H9 (cell line): ENCODE data around the gene RAPGEF6. TPM values are rescaled to one million over a fixed set of nuclear protein-coding genes. Genes with fewer than 3 reads are reported as not detected.

Source experiments
- DNase-seq: peaks from one replicate; pipeline ENCODE4 v3.0.0-alpha.2; 2017
- H2AFZ ChIP-seq: one replicate; pipeline ENCODE4 v1.6.1; 2013; ENCODE audit warnings: mild to moderate bottlenecking, low read length, control low read depth, moderate library complexity
- H2AK5ac ChIP-seq: 2 replicates; pipeline ENCODE4 v1.6.1; 2013; ENCODE audit warnings: low read length, control low read depth, mixed read lengths; ENCODE audit not compliant: insufficient read length
- H2BK120ac ChIP-seq: one replicate; pipeline ENCODE4 v1.6.1; 2013; ENCODE audit warnings: low read depth, mild to moderate bottlenecking, low read length, control low read depth, inconsistent platforms; ENCODE audit not compliant: poor library complexity, severe bottlenecking
- H2BK12ac ChIP-seq: 2 replicates; pipeline ENCODE4 v1.6.1; 2013; ENCODE audit warnings: low read length, control low read depth, mixed read lengths, low read depth; ENCODE audit not compliant: insufficient read length
- H2BK15ac ChIP-seq: 2 replicates; pipeline ENCODE4 v1.6.1; 2013; ENCODE audit warnings: low read depth, low read length, control low read depth
- H2BK20ac ChIP-seq: one replicate; pipeline ENCODE4 v1.6.1; 2013; ENCODE audit warnings: low read depth, mild to moderate bottlenecking, low read length, control low read depth, inconsistent platforms; ENCODE audit not compliant: poor library complexity, severe bottlenecking
- H2BK5ac ChIP-seq: 2 replicates; pipeline ENCODE4 v1.6.1; 2013; ENCODE audit warnings: low read length, control low read depth, mixed read lengths; ENCODE audit not compliant: insufficient read length
- H3K14ac ChIP-seq: 2 replicates; pipeline ENCODE4 v1.6.1; 2013; ENCODE audit warnings: low read length, control low read depth; ENCODE audit not compliant: insufficient read depth
- H3K18ac ChIP-seq: 2 replicates; pipeline ENCODE4 v1.6.1; 2013; ENCODE audit warnings: low read depth, mild to moderate bottlenecking, mixed read lengths, low read length, control low read depth; ENCODE audit not compliant: insufficient read length
- H3K23ac ChIP-seq: 2 replicates; pipeline ENCODE4 v1.6.1; 2013; ENCODE audit warnings: low read length, control low read depth, mixed read lengths, low read depth; ENCODE audit not compliant: insufficient read length
- H3K23me2 ChIP-seq: 2 replicates; pipeline ENCODE4 v1.6.1; 2013; ENCODE audit warnings: low read depth, mild to moderate bottlenecking, mixed read lengths, low read length, control low read depth; ENCODE audit not compliant: insufficient read length, poor library complexity, severe bottlenecking
- H3K27ac ChIP-seq: 2 replicates; pipeline ENCODE4 v1.5.1; 2013; ENCODE audit warnings: low read length, control low read depth, mixed read lengths, low read depth; ENCODE audit not compliant: insufficient read length
- H3K27me3 ChIP-seq: 2 replicates; pipeline ENCODE4 v1.6.1; 2013; ENCODE audit warnings: low read length, control low read depth, inconsistent platforms; ENCODE audit not compliant: insufficient read depth
- H3K4ac ChIP-seq: 2 replicates; pipeline ENCODE4 v1.6.1; 2013; ENCODE audit warnings: low read depth, mild to moderate bottlenecking, control low read depth, inconsistent platforms, low read length, moderate library complexity
- H3K4me1 ChIP-seq: 2 replicates; pipeline ENCODE4 v1.6.1; 2013; ENCODE audit warnings: low read length, control low read depth, inconsistent platforms; ENCODE audit not compliant: insufficient read depth
- H3K4me2 ChIP-seq: 2 replicates; pipeline ENCODE4 v1.6.1; 2013; ENCODE audit warnings: low read length, control low read depth, mixed read lengths; ENCODE audit not compliant: insufficient read length, insufficient read depth
- H3K56ac ChIP-seq: 2 replicates; pipeline ENCODE4 v1.6.1; 2013; ENCODE audit warnings: low read depth, mild to moderate bottlenecking, mixed read lengths, low read length, control low read depth; ENCODE audit not compliant: insufficient read length
- H3K79me1 ChIP-seq: 2 replicates; pipeline ENCODE4 v1.6.1; 2013; ENCODE audit warnings: low read depth, mild to moderate bottlenecking, moderate library complexity, low read length, control low read depth, inconsistent platforms; ENCODE audit not compliant: insufficient read depth, poor library complexity, severe bottlenecking
- H3K79me2 ChIP-seq: 2 replicates; pipeline ENCODE4 v1.6.1; 2013; ENCODE audit warnings: low read length, control low read depth, inconsistent platforms; ENCODE audit not compliant: insufficient read depth
- H3K9ac ChIP-seq: 2 replicates; pipeline ENCODE4 v1.6.1; 2013; ENCODE audit warnings: low read length, control low read depth, mixed read lengths; ENCODE audit not compliant: insufficient read length; ENCODE audit errors: extremely low read depth
- H3K9me3 ChIP-seq: one replicate; pipeline ENCODE4 v1.6.1; 2013; ENCODE audit warnings: low read depth, low read length, inconsistent platforms; ENCODE audit not compliant: control insufficient read depth
- H3T11ph ChIP-seq: one replicate; pipeline ENCODE4 v1.6.1; 2013; ENCODE audit warnings: mild to moderate bottlenecking, low read length, control low read depth, inconsistent platforms
- H4K20me1 ChIP-seq: one replicate; pipeline ENCODE4 v1.6.1; 2013; ENCODE audit not compliant: control insufficient read depth, insufficient read length, insufficient read depth
- H4K5ac ChIP-seq: 2 replicates; pipeline ENCODE4 v1.6.1; 2013; ENCODE audit warnings: low read depth, mild to moderate bottlenecking, mixed read lengths, low read length, control low read depth; ENCODE audit not compliant: insufficient read length
- H4K8ac ChIP-seq: replicated peaks from 2 replicates; pipeline ENCODE4 v1.6.1; 2013; ENCODE audit warnings: low read length, control low read depth, mixed read lengths, low read depth; ENCODE audit not compliant: insufficient read length
- H4K91ac ChIP-seq: 2 replicates; pipeline ENCODE4 v1.6.1; 2013; ENCODE audit warnings: low read depth, mild to moderate bottlenecking, moderate library complexity, mixed read lengths, low read length, control low read depth; ENCODE audit not compliant: insufficient read length
- H3K27ac Mint-ChIP-seq, 3 experiments: 2 replicates in 2 of 3; 3 replicates in 1 of 3; pipeline ENCODE4 v1.8.0; 2020 to 2021; ENCODE audit warnings: mixed read lengths in 3 of 3, mild to moderate bottlenecking in 1 of 3, moderate library complexity in 1 of 3
- H3K27me3 Mint-ChIP-seq: 2 replicates; pipeline ENCODE4 v1.8.0; 2021; ENCODE audit warnings: low read depth, mild to moderate bottlenecking, moderate library complexity, mixed read lengths
- H3K36me3 Mint-ChIP-seq, 3 experiments: 2 replicates in 2 of 3; 3 replicates in 1 of 3; pipeline ENCODE4 v1.8.0; 2020 to 2021; ENCODE audit warnings: low read depth in 3 of 3, mixed read lengths in 3 of 3; ENCODE audit not compliant: insufficient read depth in 1 of 3
- H3K4me1 Mint-ChIP-seq, 2 experiments: 2 replicates each; pipeline ENCODE4 v1.8.0; 2020; ENCODE audit warnings: mixed read lengths in 2 of 2
- H3K4me3 Mint-ChIP-seq, 2 experiments: 2 replicates in 1 of 2; 3 replicates in 1 of 2; pipeline ENCODE4 v1.8.0; 2020 to 2021; ENCODE audit warnings: mild to moderate bottlenecking in 2 of 2, mixed read lengths in 2 of 2, moderate library complexity in 1 of 2
- H3K9me3 Mint-ChIP-seq, 2 experiments: 2 replicates in 1 of 2; 3 replicates in 1 of 2; pipeline ENCODE4 v1.8.0; 2020; ENCODE audit warnings: mild to moderate bottlenecking in 2 of 2, mixed read lengths in 2 of 2, moderate library complexity in 1 of 2
- CTCF ChIP-seq: fragments of 200-600 bp; sonication (generic); conservative IDR thresholded peaks from 3 replicates; pipeline ENCODE4 v1.8.0; 2021; ENCODE audit warnings: antibody characterized with exemption, mild to moderate bottlenecking
- total RNA-seq: library from RNA; stranded (reverse); gene quantifications from 2 replicates; pipeline ENCODE4 v1.2.1, GENCODE V29; 2021

RAPGEF6 gene
- total RNA-seq, 1 experiment from 2014 or later: 19.7 TPM

GRCh38 chr5:131613423-131613822 is 21.6 kb downstream of the RAPGEF6 start:
- Histone ChIP-seq H4K5ac (no peak overlapping the region), H3T11ph (no peak overlapping the region), H2AFZ (no peak overlapping the region), H4K8ac (no peak overlapping the region), H3K56ac (no peak overlapping the region), H2BK20ac (no peak overlapping the region), H2AK5ac (no peak overlapping the region), H3K14ac (no peak overlapping the region), H3K23me2 (no peaks in the 10 kb centered on the region), H2BK120ac (no peak overlapping the region), H3K27me3 (no peaks in the 10 kb centered on the region), H3K18ac (no peak overlapping the region), H2BK15ac (no peak overlapping the region), H4K20me1 (no peaks in the 10 kb centered on the region), H2BK12ac (no peak overlapping the region), H3K79me1 (peaks cover 5% of the 10 kb centered on the region), H3K4me2 (no peak overlapping the region), H2BK5ac (no peak overlapping the region), H3K27ac (no peak overlapping the region), H3K9me3 (no peaks in the 10 kb centered on the region), H3K9ac (no peak overlapping the region), H4K91ac (no peak overlapping the region), H3K4me1 (no peaks in the 10 kb centered on the region; the same call in 1 of the 2 replicates), H3K79me2 (peaks cover 4% of the 10 kb centered on the region; the same call in 1 of the 2 replicates), H3K4ac (no peak overlapping the region), H3K23ac (no peak overlapping the region)
- no peak overlapping the region for H3K4me3 Mint-ChIP-seq
- no peaks in the 10 kb centered on the region for H3K27me3 Mint-ChIP-seq
- H3K9me3 Mint-ChIP-seq: no peaks in the 10 kb centered on the region
- DNase-seq: no peak
- peaks cover 21 to 28% of the 10 kb centered on the region in 2 experiments for H3K4me1 Mint-ChIP-seq
- H3K36me3 Mint-ChIP-seq: no peaks in the 10 kb centered on the region; a peak in 2 of 7 replicates
- no peak for TF ChIP-seq CTCF
- H3K27ac Mint-ChIP-seq: peak overlapping the region in 1 of 3 experiments; percentile 45; a peak in 1 of 7 replicates
